Brain microvascular endothelial cell (primary cell): ENCODE results near the gene BCAP31.
A peak's percentile ranks its signal among the peaks of the same experiment; 100 is the strongest.

Experiments used
- DNase-seq: peaks from one replicate; pipeline ENCODE4 v3.0.0-alpha.2; 2020
- H3K27ac ChIP-seq: fragments of 250-450 bp; sonication (Bioruptor Pico); 2 replicates; pipeline ENCODE4 v1.5.1; 2020; ENCODE audit warnings: mild to moderate bottlenecking, moderate library complexity
- H3K27me3 ChIP-seq: fragments of 250-450 bp; sonication (Bioruptor Pico); replicated peaks from 2 replicates; pipeline ENCODE4 v1.5.1; 2020; ENCODE audit warnings: mild to moderate bottlenecking
- H3K36me3 ChIP-seq: fragments of 250-450 bp; sonication (Bioruptor Pico); replicated peaks from 2 replicates; pipeline ENCODE4 v1.5.1; 2020; ENCODE audit warnings: mild to moderate bottlenecking
- H3K4me3 ChIP-seq: 2 replicates; pipeline ENCODE4 v1.5.1; 2011; ENCODE audit warnings: low read depth, mild to moderate bottlenecking, control low read depth, low read length, moderate library complexity
- in situ Hi-C: cut with HindIII; loops from 2 replicates; pipeline ENCODE4 v1.10.0; 2017; ENCODE audit warnings: low sequenced_read_pairs, low pct_ligation_motif_present
- TF ChIP-seq, protein P1 (sequence below): IDR thresholded peaks from 2 replicates; pipeline ENCODE4 v1.5.1; 2011; ENCODE audit warnings: low read depth, mild to moderate bottlenecking, moderate library complexity, low read length, control low read depth, inconsistent platforms; ENCODE audit errors: missing control alignments

Gene BCAP31

DNA sequence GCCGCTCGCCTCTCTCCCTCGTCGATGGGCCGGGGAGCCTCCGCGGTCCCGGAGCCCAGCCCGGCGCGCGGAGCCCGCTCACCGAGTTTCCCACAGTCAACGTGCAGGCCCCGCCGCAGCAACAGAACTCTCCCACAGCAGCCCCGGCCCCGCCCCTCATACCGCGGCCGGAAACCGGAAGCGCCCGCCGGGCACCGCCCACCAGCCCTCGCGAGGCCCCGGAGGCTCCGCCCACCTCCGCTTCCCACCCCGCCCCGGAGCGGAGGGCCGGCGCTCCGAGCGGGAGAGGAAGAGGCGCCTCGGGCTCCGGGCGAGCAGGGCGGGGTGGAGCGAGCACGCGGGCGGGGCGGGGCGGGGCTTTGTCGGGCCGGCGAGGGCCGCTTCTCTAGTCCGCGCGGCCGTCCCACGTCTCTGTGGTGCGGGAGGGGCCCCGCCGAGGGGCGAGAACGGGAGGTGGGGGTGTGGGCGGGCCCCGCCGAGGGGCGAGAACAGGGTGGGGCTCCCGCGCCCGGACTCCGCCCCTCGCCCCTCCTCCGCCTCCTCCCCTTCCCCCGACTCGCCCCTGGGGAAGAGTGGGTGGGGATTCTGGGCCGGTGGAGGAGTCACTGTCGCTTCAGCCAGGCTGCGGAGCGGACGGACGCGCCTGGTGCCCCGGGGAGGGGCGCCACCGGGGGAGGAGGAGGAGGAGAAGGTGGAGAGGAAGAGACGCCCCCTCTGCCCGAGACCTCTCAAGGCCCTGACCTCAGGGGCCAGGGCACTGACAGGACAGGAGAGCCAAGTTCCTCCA lies at the start of gene BCAP31, which contains the start of gene ABCD1:
BCAP31 (minus strand) TSS at position 136 of the 787 bp plus-strand sequence. CDS start 1,143 bp downstream, outside the sequence.
ABCD1 (plus strand) TSS at position 605 of the 787 bp plus-strand sequence. CDS start 411 bp downstream, outside the sequence.
- TF ChIP-seq, protein P1, sequence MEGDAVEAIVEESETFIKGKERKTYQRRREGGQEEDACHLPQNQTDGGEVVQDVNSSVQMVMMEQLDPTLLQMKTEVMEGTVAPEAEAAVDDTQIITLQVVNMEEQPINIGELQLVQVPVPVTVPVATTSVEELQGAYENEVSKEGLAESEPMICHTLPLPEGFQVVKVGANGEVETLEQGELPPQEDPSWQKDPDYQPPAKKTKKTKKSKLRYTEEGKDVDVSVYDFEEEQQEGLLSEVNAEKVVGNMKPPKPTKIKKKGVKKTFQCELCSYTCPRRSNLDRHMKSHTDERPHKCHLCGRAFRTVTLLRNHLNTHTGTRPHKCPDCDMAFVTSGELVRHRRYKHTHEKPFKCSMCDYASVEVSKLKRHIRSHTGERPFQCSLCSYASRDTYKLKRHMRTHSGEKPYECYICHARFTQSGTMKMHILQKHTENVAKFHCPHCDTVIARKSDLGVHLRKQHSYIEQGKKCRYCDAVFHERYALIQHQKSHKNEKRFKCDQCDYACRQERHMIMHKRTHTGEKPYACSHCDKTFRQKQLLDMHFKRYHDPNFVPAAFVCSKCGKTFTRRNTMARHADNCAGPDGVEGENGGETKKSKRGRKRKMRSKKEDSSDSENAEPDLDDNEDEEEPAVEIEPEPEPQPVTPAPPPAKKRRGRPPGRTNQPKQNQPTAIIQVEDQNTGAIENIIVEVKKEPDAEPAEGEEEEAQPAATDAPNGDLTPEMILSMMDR: no peak
- in situ Hi-C loops: no loop called here

DNA sequence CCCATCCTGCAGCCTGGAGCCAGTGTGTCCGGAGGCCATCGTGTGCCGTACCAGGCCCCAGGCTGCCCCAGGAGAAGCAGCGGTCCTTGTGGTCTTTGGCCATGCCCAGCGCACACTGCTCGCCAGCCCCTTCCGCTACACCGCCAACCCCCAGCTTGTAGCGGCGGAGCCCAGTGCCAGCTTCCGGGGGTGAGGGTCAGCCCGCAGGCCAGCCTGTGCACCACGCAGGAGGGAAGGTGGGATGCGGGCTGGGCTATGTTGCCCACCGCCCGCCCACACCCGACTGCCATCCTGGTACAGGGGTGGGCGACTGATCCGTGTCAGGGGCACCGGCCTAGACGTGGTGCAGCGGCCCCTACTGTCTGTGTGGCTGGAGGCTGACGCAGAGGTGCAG lies 49.0 kb upstream of the BCAP31 start:
- H3K27me3 ChIP-seq: no peaks in the 10 kb centered on the region
- no peaks in the 10 kb centered on the region for H3K36me3 ChIP-seq
- no peak overlapping the region for H3K4me3 ChIP-seq
- no peak for DNase-seq
- no peak overlapping the region for H3K27ac ChIP-seq
- in situ Hi-C loops: no loop called here
- TF ChIP-seq, protein P1: no peak

More for the DNA sequence above, at the start of gene BCAP31, which contains the start of gene ABCD1:
- H3K36me3 ChIP-seq: peaks cover 8% of the 10 kb centered on the region
- peak within 1 kb of the TSS; percentile 70 for H3K27ac ChIP-seq
- peak; percentile 62 for DNase-seq
- no peaks in the 10 kb centered on the region for H3K27me3 ChIP-seq
- H3K4me3 ChIP-seq: peak within 1 kb of the TSS; percentile 65

DNA sequence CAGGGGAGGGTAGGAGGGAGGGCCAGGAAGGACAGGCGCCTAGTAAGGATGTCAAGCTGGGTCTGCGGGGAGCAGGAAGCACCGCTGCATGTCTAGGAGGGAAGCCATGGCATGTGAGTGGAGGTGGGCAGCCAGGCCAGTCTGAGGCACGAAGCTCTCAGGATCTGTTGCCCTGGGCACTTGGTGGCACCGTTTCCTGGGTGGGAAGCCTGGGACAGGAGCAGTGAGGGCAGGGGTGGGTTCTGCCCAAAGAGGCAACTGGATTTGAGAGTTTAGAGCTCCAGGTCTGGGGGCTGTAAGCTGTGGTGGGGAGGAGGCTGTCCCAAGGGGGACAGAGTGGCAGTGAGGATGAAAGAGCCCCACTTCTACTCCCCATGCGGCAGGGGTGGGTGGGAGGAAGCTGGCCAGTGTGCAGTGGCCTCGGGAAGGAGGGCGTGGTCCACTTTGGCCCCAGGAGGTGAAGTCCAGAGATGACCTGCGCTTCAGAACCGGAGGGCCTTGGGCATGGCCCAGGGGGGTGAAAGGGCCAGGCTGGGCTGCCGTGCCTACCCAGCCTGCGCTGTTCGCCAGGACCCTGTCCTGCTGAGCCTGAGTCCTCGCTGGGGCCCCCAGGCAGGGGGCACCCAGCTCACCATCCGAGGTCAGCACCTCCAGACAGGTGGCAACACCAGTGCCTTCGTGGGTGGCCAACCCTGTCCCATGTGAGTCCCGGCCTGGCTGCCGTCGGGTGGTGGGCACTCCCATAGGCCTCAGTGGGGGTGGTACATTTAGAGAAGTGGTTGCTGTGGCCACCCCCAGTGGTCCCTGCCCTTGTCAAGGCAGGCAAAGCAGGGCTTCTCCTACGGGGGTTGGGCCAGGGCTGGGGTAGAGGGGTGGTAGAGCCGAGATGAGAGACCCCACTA lies 48.4 kb upstream of the BCAP31 start:
- H3K4me3 ChIP-seq: no peak overlapping the region
- TF ChIP-seq, protein P1: no peak
- no peaks in the 10 kb centered on the region for H3K27me3 ChIP-seq
- H3K36me3 ChIP-seq: no peaks in the 10 kb centered on the region
- in situ Hi-C loops: no loop called here
- no peak overlapping the region for H3K27ac ChIP-seq
- no peak for DNase-seq

DNA sequence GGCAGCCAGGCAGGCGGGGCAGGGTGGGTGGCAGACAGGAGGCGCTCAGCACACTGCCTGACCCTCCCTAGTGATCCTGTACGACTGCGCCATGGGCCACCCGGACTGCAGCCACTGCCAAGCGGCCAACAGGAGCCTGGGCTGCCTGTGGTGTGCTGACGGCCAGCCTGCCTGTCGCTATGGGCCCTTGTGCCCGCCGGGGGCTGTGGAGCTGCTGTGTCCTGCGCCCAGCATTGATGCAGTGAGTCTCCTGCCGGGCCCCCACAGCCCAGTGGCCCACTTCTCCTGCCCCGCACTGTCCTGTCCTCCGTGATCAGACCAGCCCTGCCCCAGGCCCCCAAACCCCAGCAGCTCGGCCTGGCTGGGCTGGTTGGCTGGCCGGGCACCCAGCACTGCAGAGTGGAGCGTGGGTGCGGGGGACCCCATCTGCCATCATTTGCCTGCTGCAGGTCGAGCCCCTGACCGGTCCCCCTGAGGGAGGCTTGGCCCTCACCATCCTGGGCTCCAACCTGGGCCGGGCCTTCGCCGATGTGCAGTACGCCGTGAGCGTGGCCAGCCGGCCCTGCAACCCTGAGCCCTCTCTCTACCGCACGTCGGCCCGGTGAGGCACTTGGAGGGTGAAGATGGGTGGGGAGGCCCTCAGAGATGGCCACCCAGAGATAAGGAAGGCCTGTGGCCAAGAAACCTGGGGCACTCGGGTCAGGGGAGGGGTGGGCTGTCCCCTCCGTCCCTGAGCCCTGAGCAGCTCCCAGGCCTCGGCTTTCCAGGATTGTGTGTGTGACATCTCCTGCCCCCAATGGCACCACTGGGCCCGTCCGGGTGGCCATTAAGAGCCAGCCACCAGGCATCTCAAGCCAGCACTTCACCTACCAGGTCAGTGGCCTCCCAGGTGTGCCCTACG lies 47.5 kb upstream of the BCAP31 start:
- no peak for DNase-seq
- in situ Hi-C loops: no loop called here
- no peak overlapping the region for H3K27ac ChIP-seq
- H3K4me3 ChIP-seq: no peak overlapping the region
- TF ChIP-seq, protein P1: no peak
- no peaks in the 10 kb centered on the region for H3K27me3 ChIP-seq
- no peaks in the 10 kb centered on the region for H3K36me3 ChIP-seq
